Kidney epithelial cell (primary cell): Measurements from ENCODE around the gene CHID1. TPM values are rescaled to one million over a fixed set of nuclear protein-coding genes. Genes with fewer than 3 reads are reported as not detected.

Experiments used
- DNase-seq: peaks from one replicate; pipeline ENCODE4 v3.0.0-alpha.2; 2010; ENCODE audit warnings: low read depth
- H3K27me3 ChIP-seq: 2 replicates; pipeline ENCODE4 v1.6.0; 2011; ENCODE audit warnings: low read length; ENCODE audit not compliant: control insufficient read depth, insufficient read depth
- H3K36me3 ChIP-seq: 2 replicates; pipeline ENCODE4 v1.5.1; 2011; ENCODE audit warnings: low read length; ENCODE audit not compliant: control insufficient read depth, insufficient read depth
- H3K4me3 ChIP-seq: 2 replicates; pipeline ENCODE4 v1.5.1; 2011; ENCODE audit warnings: low read depth, mild to moderate bottlenecking, control low read depth, low read length
- CTCF ChIP-seq: IDR thresholded peaks from 2 replicates; pipeline ENCODE4 v1.5.1; 2011; ENCODE audit warnings: mild to moderate bottlenecking, moderate library complexity, low read length, control low read depth, inconsistent platforms; ENCODE audit not compliant: insufficient read depth, poor library complexity, severe bottlenecking
- total RNA-seq: library from RNA; depleted of rRNA; stranded (reverse); fragments of >200 nt; gene quantifications from 2 replicates; pipeline ENCODE4 v1.2.3, GENCODE V29; 2015

Gene CHID1
- total RNA-seq, 1 donor from 2014 or later: 90.0 TPM

- no peak for DNase-seq
- no peak for TF ChIP-seq CTCF
- Histone ChIP-seq H3K4me3 (peak overlapping the region; percentile 50), H3K27me3 (no peaks in the 10 kb centered on the region), H3K36me3 (no peaks in the 10 kb centered on the region)
Measured at GRCh38 chr11:911031-911889, 650 bp upstream of the CHID1 start.

GRCh38 chr11:910044-910588 is 494 bp downstream of the CHID1 start:
- no peak for TF ChIP-seq CTCF
- Histone ChIP-seq H3K27me3 (no peaks in the 10 kb centered on the region), H3K4me3 (peak overlapping the region; percentile 77), H3K36me3 (no peaks in the 10 kb centered on the region)
- no peak for DNase-seq

GRCh38 chr11:909406-909805 is 1.2 kb downstream of the CHID1 start:
- H3K36me3 ChIP-seq: peaks cover 1% of the 10 kb centered on the region
- no peak overlapping the region for H3K4me3 ChIP-seq
- no peaks in the 10 kb centered on the region for H3K27me3 ChIP-seq
- no peak for TF ChIP-seq CTCF
- DNase-seq: no peak

- no peak for DNase-seq
- no peak for TF ChIP-seq CTCF
- no peaks in the 10 kb centered on the region for H3K27me3 ChIP-seq
Measured at GRCh38 chr11:908273-908672, 2.3 kb downstream of the CHID1 start.

GRCh38 chr11:907668-908067 is 2.9 kb downstream of the CHID1 start:
- H3K4me3 ChIP-seq: no peak overlapping the region
- no peak for TF ChIP-seq CTCF
- H3K36me3 ChIP-seq: peaks cover 1% of the 10 kb centered on the region
- no peaks in the 10 kb centered on the region for H3K27me3 ChIP-seq
- DNase-seq: no peak

More at GRCh38 chr11:908273-908672, 2.3 kb downstream of the CHID1 start:
- Histone ChIP-seq H3K36me3 (peaks cover 1% of the 10 kb centered on the region), H3K4me3 (no peak overlapping the region)
